Upper lobe of left lung (tissue), 4 donors: ENCODE measurements around the gene CMTM2.

Source experiments
- CTCF ChIP-seq, 6 experiments: fragments of 450-650 bp in 4 of 6; fragments of 200-600 bp in 2 of 6; sonication (generic) in 2 of 6; IDR thresholded peaks; one replicate each; pipeline ENCODE4 v1.5.1; 2016 to 2019; ENCODE audit warnings: antibody characterized with exemption in 6 of 6
- EP300 ChIP-seq, 4 donors: sonication (generic); formaldehyde crosslinking; IDR thresholded peaks; one replicate each; pipeline ENCODE4 v1.5.1; 2017; ENCODE audit warnings: antibody characterized with exemption in 4 of 4, control low read depth in 2 of 4
- POLR2A ChIP-seq, 4 donors: fragments of 450-650 bp; IDR thresholded peaks; one replicate each; pipeline ENCODE4 v1.5.1; 2016 to 2017; ENCODE audit warnings: antibody characterized with exemption in 4 of 4, mild to moderate bottlenecking in 2 of 4
- POLR2AphosphoS5 ChIP-seq, 2 donors: sonication (generic); formaldehyde crosslinking; IDR thresholded peaks; one replicate each; pipeline ENCODE4 v1.5.1; 2017; ENCODE audit warnings: antibody characterized with exemption in 2 of 2

GRCh38 chr16:66541388-66542355 lies 37.6 kb upstream of the CMTM2 start:
- no peak for TF ChIP-seq CTCF (IDR thresholded peaks at IDR 0.05)
- TF ChIP-seq POLR2AphosphoS5 (IDR thresholded peaks at IDR 0.05): no peak
- no peak for TF ChIP-seq EP300 (IDR thresholded peaks at IDR 0.05)
- TF ChIP-seq POLR2A (IDR thresholded peaks at IDR 0.05): no peak
